ENCODE measurements around the gene SORCS3. TPM values are rescaled to one million over a fixed set of nuclear protein-coding genes. Genes with fewer than 3 reads are reported as not detected.

SORCS3 gene
- polyA plus RNA-seq, 1 donor (not counting 4 experiments of a cell fraction or from before 2014, with no cell fraction given), result not detected

DNA sequence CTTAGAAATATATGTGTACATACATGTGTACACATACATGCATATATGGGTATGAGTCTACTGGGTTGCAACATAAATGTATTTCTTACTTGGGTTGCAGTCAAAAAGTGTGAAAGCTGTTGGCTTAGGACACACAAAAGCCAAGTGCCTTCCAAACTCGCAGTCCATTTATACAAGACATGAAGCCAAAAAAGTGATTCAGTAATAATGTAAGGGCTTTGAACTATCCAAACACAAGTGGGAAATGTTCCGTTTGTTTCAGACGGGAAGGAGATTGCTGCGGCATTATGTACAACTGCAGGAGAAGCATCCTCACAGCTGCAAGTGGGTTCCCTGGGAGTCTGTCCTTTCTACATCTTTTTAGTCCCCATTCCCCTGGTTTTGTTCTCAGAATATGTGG is 513.6 kb downstream of the SORCS3 start:
- no peak overlapping the region for H2AFZ ChIP-seq (ENCODE audit: control insufficient read depth, low read length)
- no peak overlapping the region for H3K27ac ChIP-seq (ENCODE audit: control insufficient read depth, insufficient read depth, low read length)
- no peaks in the 10 kb centered on the region for H3K79me2 ChIP-seq (ENCODE audit: control insufficient read depth, insufficient read depth, low read length)
- no peaks in the 10 kb centered on the region for H4K20me1 ChIP-seq (ENCODE audit: control insufficient read depth, extremely low read depth, insufficient read depth, low read length)
- no peak overlapping the region for H3K9ac ChIP-seq (ENCODE audit: control insufficient read depth, extremely low read depth, insufficient read depth, low read length)
- dilution Hi-C loops (cut with MboI; ENCODE audit: extremely low pct_ligation_motif_present, low sequenced_read_pairs), result no loop called here
- FAIRE-seq (no peak), DNase-seq (ENCODE audit: low read depth, low spot score) (no peak)
- H3K27me3 ChIP-seq (ENCODE audit: control insufficient read depth, extremely low read depth, insufficient read depth, low read length), result no peaks in the 10 kb centered on the region
- no peaks in the 10 kb centered on the region for H3K4me1 ChIP-seq (ENCODE audit: control insufficient read depth, extremely low read depth, insufficient read depth, low read length)
- no peaks in the 10 kb centered on the region for H3K9me3 ChIP-seq (ENCODE audit: control insufficient read depth, low read depth, low read length)
- H3K9me1 ChIP-seq (ENCODE audit: control insufficient read depth, extremely low read depth, insufficient read depth, low read length), result no peaks in the 10 kb centered on the region
- no peaks in the 10 kb centered on the region for H3K36me3 ChIP-seq (ENCODE audit: control insufficient read depth in 2 of 2, extremely low read depth in 1 of 2, insufficient read depth in 2 of 2, low read length in 2 of 2)
- TF ChIP-seq EZH2 (IDR thresholded peaks at IDR 0.05; ENCODE audit: low read length), result no peak
- TF ChIP-seq CTCF (optimal IDR thresholded peaks at IDR 0.05 in 1 of 3, IDR thresholded peaks at IDR 0.05 in 1 of 3, conservative IDR thresholded peaks at IDR 0.05 in 1 of 3; ENCODE audit: extremely low read depth in 1 of 3, insufficient read depth in 2 of 3, low read length in 3 of 3), result no peak
- H3K4me2 ChIP-seq (ENCODE audit: control insufficient read depth, extremely low read depth, insufficient read depth, low read depth, low read length), result no peak overlapping the region
- no peak overlapping the region for H3K4me3 ChIP-seq (ENCODE audit: control insufficient read depth in 2 of 3, extremely low read depth in 1 of 3, insufficient read depth in 2 of 3, low read depth in 1 of 3, low read length in 3 of 3)

GRCh38 chr10:105159268-105159667 is 518.2 kb downstream of the SORCS3 start:
- FAIRE-seq, result no peak
- Histone ChIP-seq H3K4me2 (ENCODE audit: control insufficient read depth, extremely low read depth, insufficient read depth, low read depth, low read length) (no peak overlapping the region), H3K27me3 (ENCODE audit: control insufficient read depth, extremely low read depth, insufficient read depth, low read length) (no peaks in the 10 kb centered on the region)

More at GRCh38 chr10:105159268-105159667, 518.2 kb downstream of the SORCS3 start:
- H3K9me3 ChIP-seq (ENCODE audit: control insufficient read depth, low read depth, low read length), result no peaks in the 10 kb centered on the region
- no peak overlapping the region for H3K27ac ChIP-seq (ENCODE audit: control insufficient read depth, insufficient read depth, low read length)
- no peak overlapping the region for H3K9ac ChIP-seq (ENCODE audit: control insufficient read depth, extremely low read depth, insufficient read depth, low read length)
- H3K9me1 ChIP-seq (ENCODE audit: control insufficient read depth, extremely low read depth, insufficient read depth, low read length), result no peaks in the 10 kb centered on the region
- H3K4me3 ChIP-seq (ENCODE audit: control insufficient read depth in 2 of 3, extremely low read depth in 1 of 3, insufficient read depth in 2 of 3, low read depth in 1 of 3, low read length in 3 of 3), result no peak overlapping the region
- H4K20me1 ChIP-seq (ENCODE audit: control insufficient read depth, extremely low read depth, insufficient read depth, low read length), result no peaks in the 10 kb centered on the region
- no peak overlapping the region for H2AFZ ChIP-seq (ENCODE audit: control insufficient read depth, low read length)
- no peak for TF ChIP-seq CTCF (optimal IDR thresholded peaks at IDR 0.05 in 1 of 3, IDR thresholded peaks at IDR 0.05 in 1 of 3, conservative IDR thresholded peaks at IDR 0.05 in 1 of 3; ENCODE audit: extremely low read depth in 1 of 3, insufficient read depth in 2 of 3, low read length in 3 of 3)
- no peak for TF ChIP-seq EZH2 (IDR thresholded peaks at IDR 0.05; ENCODE audit: low read length)
- H3K36me3 ChIP-seq (ENCODE audit: control insufficient read depth in 2 of 2, extremely low read depth in 1 of 2, insufficient read depth in 2 of 2, low read length in 2 of 2), result no peaks in the 10 kb centered on the region
- dilution Hi-C loops (cut with MboI; ENCODE audit: extremely low pct_ligation_motif_present, low sequenced_read_pairs), result no loop called here
- H3K4me1 ChIP-seq (ENCODE audit: control insufficient read depth, extremely low read depth, insufficient read depth, low read length), result no peaks in the 10 kb centered on the region
- no peak for DNase-seq (ENCODE audit: low read depth, low spot score)
- H3K79me2 ChIP-seq (ENCODE audit: control insufficient read depth, insufficient read depth, low read length), result no peaks in the 10 kb centered on the region
